A673 (cell line): ENCODE data around the gene BICD2.

Experiments
- EZH2 ChIP-seq: fragments of 200-600 bp; sonication (generic); IDR thresholded peaks from 2 replicates; pipeline ENCODE4 v1.6.1; 2017; ENCODE audit warnings: borderline replicate concordance, low read depth, mild to moderate bottlenecking, mixed read lengths, antibody characterized with exemption, low read length; ENCODE audit not compliant: poor library complexity, severe bottlenecking
- TF ChIP-seq, protein P1 (sequence below): fragments of 300-800, 200-600 bp; sonication (generic); conservative IDR thresholded peaks from 2 replicates; pipeline ENCODE4 v1.5.1; 2017; ENCODE audit warnings: low read depth, mild to moderate bottlenecking, antibody characterized with exemption, low read length, moderate library complexity, mixed read lengths

DNA sequence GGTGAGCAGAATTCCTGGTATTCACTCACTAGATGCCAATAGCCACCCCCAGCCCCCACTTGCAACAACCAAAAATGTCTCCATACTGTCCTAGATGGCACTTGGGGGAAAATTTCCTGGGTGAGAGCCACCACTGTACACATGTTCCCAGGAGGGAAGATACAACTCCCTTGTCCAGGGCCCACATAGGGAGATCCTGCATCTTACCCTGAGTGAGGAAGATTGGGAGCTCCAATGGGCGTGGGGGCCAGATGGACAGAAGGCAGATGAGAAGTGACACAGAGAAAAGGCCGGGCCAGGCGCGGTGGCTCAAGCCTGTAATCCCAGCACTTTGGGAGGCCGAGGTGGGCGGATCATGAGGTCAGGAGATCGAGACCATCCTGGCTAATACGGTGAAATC is 82.4 kb downstream of the BICD2 start:
- TF ChIP-seq, protein P1, sequence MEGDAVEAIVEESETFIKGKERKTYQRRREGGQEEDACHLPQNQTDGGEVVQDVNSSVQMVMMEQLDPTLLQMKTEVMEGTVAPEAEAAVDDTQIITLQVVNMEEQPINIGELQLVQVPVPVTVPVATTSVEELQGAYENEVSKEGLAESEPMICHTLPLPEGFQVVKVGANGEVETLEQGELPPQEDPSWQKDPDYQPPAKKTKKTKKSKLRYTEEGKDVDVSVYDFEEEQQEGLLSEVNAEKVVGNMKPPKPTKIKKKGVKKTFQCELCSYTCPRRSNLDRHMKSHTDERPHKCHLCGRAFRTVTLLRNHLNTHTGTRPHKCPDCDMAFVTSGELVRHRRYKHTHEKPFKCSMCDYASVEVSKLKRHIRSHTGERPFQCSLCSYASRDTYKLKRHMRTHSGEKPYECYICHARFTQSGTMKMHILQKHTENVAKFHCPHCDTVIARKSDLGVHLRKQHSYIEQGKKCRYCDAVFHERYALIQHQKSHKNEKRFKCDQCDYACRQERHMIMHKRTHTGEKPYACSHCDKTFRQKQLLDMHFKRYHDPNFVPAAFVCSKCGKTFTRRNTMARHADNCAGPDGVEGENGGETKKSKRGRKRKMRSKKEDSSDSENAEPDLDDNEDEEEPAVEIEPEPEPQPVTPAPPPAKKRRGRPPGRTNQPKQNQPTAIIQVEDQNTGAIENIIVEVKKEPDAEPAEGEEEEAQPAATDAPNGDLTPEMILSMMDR = no peak
- TF ChIP-seq EZH2 = no peak
